Stimulated activated CD8-positive, alpha-beta memory T cell treated with anti-CD3 and anti-CD28 coated beads, Interleukin-15, amount 100 ng/mL, for 1 hour (primary cell): ENCODE results near the gene LTB4R.
"Not testable (repeated sequence)": the region's sequence is repeated elsewhere in the genome, so short reads cannot be mapped to it uniquely, and the experiment has no call there.

ENCODE experiments used
- DNase-seq: peaks from one replicate; pipeline ENCODE4 v3.0.0-alpha.2; 2020; ENCODE audit warnings: low read depth

The LTB4R gene

GRCh38 chr14:24343795-24344660 is 32.7 kb downstream of the LTB4R start:
- DNase-seq = no peak

- DNase-seq = no peak
These were observed 35.8 kb downstream of the LTB4R start for GRCh38 chr14:24347134-24347533.

GRCh38 chr14:24348186-24348585 is 36.9 kb downstream of the LTB4R start:
- DNase-seq = no peak

GRCh38 chr14:24349742-24350141 is 38.4 kb downstream of the LTB4R start:
- no peak for DNase-seq

GRCh38 chr14:24351517-24351916 is 40.2 kb downstream of the LTB4R start:
- DNase-seq = no peak

GRCh38 chr14:24353559-24354481 is 42.5 kb downstream of the LTB4R start:
- no peak for DNase-seq

GRCh38 chr14:24354482-24354825 is 43.2 kb downstream of the LTB4R start:
- DNase-seq = not testable (repeated sequence)

GRCh38 chr14:24355009-24355408 is 43.7 kb downstream of the LTB4R start:
- DNase-seq = no peak

GRCh38 chr14:24356208-24356607 is 44.9 kb downstream of the LTB4R start:
- no peak for DNase-seq

- no peak for DNase-seq
These were observed 49.0 kb downstream of the LTB4R start for GRCh38 chr14:24360281-24360680.

- DNase-seq = no peak
These were observed 50.0 kb downstream of the LTB4R start for GRCh38 chr14:24361326-24361725.

- no peak for DNase-seq
These were observed 51.1 kb downstream of the LTB4R start for GRCh38 chr14:24362241-24362960.

- no peak for DNase-seq
These were observed 52.1 kb downstream of the LTB4R start for GRCh38 chr14:24363401-24363800.

- DNase-seq = no peak
These were observed 53.5 kb downstream of the LTB4R start for GRCh38 chr14:24364841-24365240.

GRCh38 chr14:24365600-24366412 is 54.5 kb downstream of the LTB4R start:
- peak; percentile 22 for DNase-seq

- no peak for DNase-seq
These were observed 55.1 kb downstream of the LTB4R start for GRCh38 chr14:24366413-24366720.

GRCh38 chr14:24366721-24367513 is 55.6 kb downstream of the LTB4R start:
- no peak for DNase-seq
